Stimulated activated CD8-positive, alpha-beta memory T cell treated with anti-CD3 and anti-CD28 coated beads, Interleukin-15, amount 100 ng/mL, for 1 hour (primary cell): ENCODE data around the gene ZNF625.

ENCODE experiments used
- DNase-seq: peaks from one replicate; pipeline ENCODE4 v3.0.0-alpha.2; 2020; ENCODE audit warnings: low read depth

Gene ZNF625

GRCh38 chr19:12156223-12157058 is at the start of gene ZNF625:
ZNF625 (minus strand) TSS chr19:12156734; CDS start chr19:12156558, 176 bp downstream.
- DNase-seq = no peak

- no peak for DNase-seq
These were observed 48.8 kb upstream of the ZNF625 start for GRCh38 chr19:12205296-12205695.

- DNase-seq = peak; percentile 39
These were observed 45.7 kb upstream of the ZNF625 start for GRCh38 chr19:12202250-12202649.

- DNase-seq = no peak
These were observed 43.4 kb upstream of the ZNF625 start for GRCh38 chr19:12199757-12200419.

GRCh38 chr19:12198136-12198535 is 41.6 kb upstream of the ZNF625 start:
- no peak for DNase-seq

GRCh38 chr19:12194827-12195731 is 38.5 kb upstream of the ZNF625 start:
- peak; percentile 54 for DNase-seq

- DNase-seq = no peak
These were observed 31.1 kb upstream of the ZNF625 start for GRCh38 chr19:12187625-12188024.

- DNase-seq = no peak
These were observed 23.8 kb upstream of the ZNF625 start for GRCh38 chr19:12180377-12180776.

- DNase-seq = no peak
These were observed 10.1 kb upstream of the ZNF625 start for GRCh38 chr19:12166626-12167025.

GRCh38 chr19:12163826-12164225 is 7.3 kb upstream of the ZNF625 start:
- DNase-seq = no peak

GRCh38 chr19:12162882-12163806 is 6.6 kb upstream of the ZNF625 start, which contains the start of gene ZNF136:
ZNF136 (plus strand) TSS chr19:12163096; CDS start chr19:12163204, 108 bp downstream.
- DNase-seq = peak; percentile 85

GRCh38 chr19:12162513-12162881 is 6.0 kb upstream of the ZNF625 start:
- no peak for DNase-seq

GRCh38 chr19:12159773-12160414 is 3.4 kb upstream of the ZNF625 start:
- no peak for DNase-seq

GRCh38 chr19:12155324-12155860 is 1.1 kb downstream of the ZNF625 start:
- DNase-seq = no peak

GRCh38 chr19:12145348-12145747 is 11.2 kb downstream of the ZNF625 start:
- no peak for DNase-seq

GRCh38 chr19:12141405-12141736 is 15.2 kb downstream of the ZNF625 start:
- no peak for DNase-seq

- peak; percentile 75 for DNase-seq
These were observed 15.8 kb downstream of the ZNF625 start for GRCh38 chr19:12140545-12141404.

- DNase-seq = peak; percentile 87
These were observed 16.5 kb downstream of the ZNF625 start, which contains the start of gene ZNF20 for GRCh38 chr19:12139885-12140544. ZNF20 (minus strand) TSS chr19:12140350; CDS start chr19:12140182, 168 bp downstream.

- no peak for DNase-seq
These were observed 17.3 kb downstream of the ZNF625 start for GRCh38 chr19:12139269-12139668.
